ENCODE data around the gene DCC. TPM values are rescaled to one million over a fixed set of nuclear protein-coding genes. Genes with fewer than 3 reads are reported as not detected.

DCC gene
- total and polyA plus RNA-seq, 10 donors, result 0.03 to 9.2 (median 0.91) TPM; not detected in 1

DNA sequence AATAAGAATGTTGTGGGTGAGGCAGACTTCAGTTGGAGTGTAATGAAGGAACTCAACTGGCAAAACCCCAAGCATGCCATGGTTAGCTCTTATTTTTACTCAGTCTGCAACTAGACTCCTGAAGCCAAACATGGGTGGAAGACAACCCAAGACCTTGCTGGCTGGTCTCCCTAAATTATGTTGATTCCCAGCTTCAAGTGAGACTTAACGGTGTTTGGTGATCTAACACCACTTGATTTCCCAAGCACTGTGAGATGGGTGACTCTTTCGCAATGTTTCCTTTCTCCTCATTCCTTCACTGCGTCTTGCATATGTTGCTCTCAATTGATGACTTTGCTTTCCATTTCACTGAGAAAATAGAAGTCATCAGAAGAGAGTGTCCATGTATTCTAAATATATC is 693.1 kb downstream of the DCC start:
- Histone ChIP-seq H3K4me3 (no peak overlapping the region), H3K9me3 (no peaks in the 10 kb centered on the region), H3K27me3 (replicated peaks in 1 of 7) (no peaks in the 10 kb centered on the region), H3K4me1 (no peaks in the 10 kb centered on the region), H3K36me3 (no peaks in the 10 kb centered on the region), H3K27ac (no peak overlapping the region)
- intact Hi-C loops (cut with DNase I; ENCODE audit: low total_unique reads), result no loop called here
- WGBS, 5 donors, result 76 to 91% (median 84%) methylated on average over 3 of the region's 3 CpGs
- DNase-seq, result no peak
- TF ChIP-seq POLR2AphosphoS5 (IDR thresholded peaks at IDR 0.05) (no peak), POLR2A (IDR thresholded peaks at IDR 0.05) (no peak)
- TF ChIP-seq, protein P1, sequence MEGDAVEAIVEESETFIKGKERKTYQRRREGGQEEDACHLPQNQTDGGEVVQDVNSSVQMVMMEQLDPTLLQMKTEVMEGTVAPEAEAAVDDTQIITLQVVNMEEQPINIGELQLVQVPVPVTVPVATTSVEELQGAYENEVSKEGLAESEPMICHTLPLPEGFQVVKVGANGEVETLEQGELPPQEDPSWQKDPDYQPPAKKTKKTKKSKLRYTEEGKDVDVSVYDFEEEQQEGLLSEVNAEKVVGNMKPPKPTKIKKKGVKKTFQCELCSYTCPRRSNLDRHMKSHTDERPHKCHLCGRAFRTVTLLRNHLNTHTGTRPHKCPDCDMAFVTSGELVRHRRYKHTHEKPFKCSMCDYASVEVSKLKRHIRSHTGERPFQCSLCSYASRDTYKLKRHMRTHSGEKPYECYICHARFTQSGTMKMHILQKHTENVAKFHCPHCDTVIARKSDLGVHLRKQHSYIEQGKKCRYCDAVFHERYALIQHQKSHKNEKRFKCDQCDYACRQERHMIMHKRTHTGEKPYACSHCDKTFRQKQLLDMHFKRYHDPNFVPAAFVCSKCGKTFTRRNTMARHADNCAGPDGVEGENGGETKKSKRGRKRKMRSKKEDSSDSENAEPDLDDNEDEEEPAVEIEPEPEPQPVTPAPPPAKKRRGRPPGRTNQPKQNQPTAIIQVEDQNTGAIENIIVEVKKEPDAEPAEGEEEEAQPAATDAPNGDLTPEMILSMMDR (IDR thresholded peaks at IDR 0.05 in 8 of 11, conservative IDR thresholded peaks at IDR 0.05 in 3 of 11), result no peak

DNA sequence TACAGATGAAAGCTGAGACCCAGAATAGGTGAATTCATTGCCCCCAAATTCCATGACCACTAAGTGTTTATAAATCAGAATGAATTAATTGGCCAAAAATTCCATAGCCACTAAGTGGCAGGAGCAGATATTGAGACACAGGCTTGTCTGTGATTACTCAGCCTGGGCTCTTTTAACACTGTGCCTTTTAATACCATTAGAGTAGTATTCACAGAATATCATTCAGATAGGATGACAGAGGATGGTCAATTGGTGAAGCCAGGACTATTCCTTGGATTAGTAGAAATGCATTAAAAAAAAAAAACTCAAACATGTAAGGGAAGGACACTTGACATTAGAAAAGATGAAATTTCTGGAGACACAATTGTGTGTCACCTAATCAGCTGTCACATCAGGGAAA is 698.6 kb downstream of the DCC start:
- H3K9me3 ChIP-seq, result peaks cover 0 to 24% (median 3%) of the 10 kb centered on the region in 8 donors

DNA sequence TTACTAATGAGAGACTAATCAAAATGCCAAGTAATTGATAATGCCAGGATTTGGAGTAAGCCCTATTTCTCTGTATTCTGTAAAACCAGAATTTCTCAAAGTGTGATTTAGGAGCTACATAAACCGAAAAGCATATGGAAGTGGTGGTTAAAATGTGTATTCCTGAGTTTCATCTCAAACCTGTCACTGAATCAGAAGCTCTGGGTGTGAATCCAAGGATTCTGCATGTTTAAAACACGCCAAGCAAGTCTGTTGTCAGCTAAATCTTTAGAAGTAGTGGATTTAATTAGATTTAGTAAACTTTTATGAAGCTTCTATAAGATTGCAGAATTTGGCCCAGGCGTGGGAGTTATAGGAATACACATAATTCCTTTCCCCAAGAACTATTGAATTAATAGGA is 700.3 kb downstream of the DCC start:
- intact Hi-C loops (cut with DNase I; ENCODE audit: low total_unique reads), result no loop called here
- WGBS, 5 donors, result 56 to 69% (median 63%) methylated on average over 3 of the region's 3 CpGs
- no peak overlapping the region for H3K27ac ChIP-seq
- DNase-seq, result no peak
- TF ChIP-seq, protein P1 (IDR thresholded peaks at IDR 0.05 in 8 of 11, conservative IDR thresholded peaks at IDR 0.05 in 3 of 11), result no peak
- TF ChIP-seq POLR2AphosphoS5 (IDR thresholded peaks at IDR 0.05), result no peak
- no peaks in the 10 kb centered on the region for H3K4me1 ChIP-seq
- H3K27me3 ChIP-seq (replicated peaks in 1 of 7), result no peaks in the 10 kb centered on the region
- peaks cover 0 to 24% (median 3%) of the 10 kb centered on the region in 8 donors for H3K9me3 ChIP-seq
- H3K36me3 ChIP-seq, result no peaks in the 10 kb centered on the region
- H3K4me3 ChIP-seq, result no peak overlapping the region

More for the DNA sequence above, 698.6 kb downstream of the DCC start:
- H3K27ac ChIP-seq, result no peak overlapping the region
- no peaks in the 10 kb centered on the region for H3K27me3 ChIP-seq (replicated peaks in 1 of 7)
- H3K36me3 ChIP-seq, result no peaks in the 10 kb centered on the region
- intact Hi-C loops (cut with DNase I; ENCODE audit: low total_unique reads), result no loop called here
- H3K4me3 ChIP-seq, result no peak overlapping the region
- TF ChIP-seq POLR2AphosphoS5 (IDR thresholded peaks at IDR 0.05), result no peak
- TF ChIP-seq, protein P1 (IDR thresholded peaks at IDR 0.05 in 8 of 11, conservative IDR thresholded peaks at IDR 0.05 in 3 of 11), result no peak
- TF ChIP-seq POLR2A (IDR thresholded peaks at IDR 0.05), result no peak
- no peaks in the 10 kb centered on the region for H3K4me1 ChIP-seq
- no peak for DNase-seq

DNA sequence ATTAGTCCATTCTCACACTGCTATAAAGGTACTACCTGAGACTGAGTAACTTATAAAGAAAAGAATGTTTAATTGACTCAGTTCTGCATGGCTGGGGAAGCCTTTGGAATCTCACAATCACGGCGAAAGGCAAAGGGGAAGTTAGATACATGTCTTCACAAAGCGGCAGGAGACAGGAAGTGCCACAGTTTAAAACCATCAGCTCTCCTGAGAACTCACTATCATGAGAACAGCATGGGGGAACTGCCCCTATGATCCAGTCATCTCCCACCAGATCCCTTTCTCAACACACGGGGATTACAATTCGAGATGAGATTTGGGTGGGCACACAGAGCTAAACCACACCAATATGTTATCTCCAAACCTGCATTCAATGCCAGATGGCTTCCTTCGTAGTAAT is 716.1 kb downstream of the DCC start:
- H3K9me3 ChIP-seq, result no peaks in the 10 kb centered on the region
- no peaks in the 10 kb centered on the region for H3K4me1 ChIP-seq
- no peaks in the 10 kb centered on the region for H3K36me3 ChIP-seq
- no peak overlapping the region for H3K4me3 ChIP-seq
- TF ChIP-seq POLR2AphosphoS5 (IDR thresholded peaks at IDR 0.05), result no peak
- no peak for TF ChIP-seq POLR2A (IDR thresholded peaks at IDR 0.05)
- TF ChIP-seq, protein P1 (IDR thresholded peaks at IDR 0.05 in 8 of 11, conservative IDR thresholded peaks at IDR 0.05 in 3 of 11), result no peak
- DNase-seq, result no peak
- H3K27ac ChIP-seq, result no peak overlapping the region
- intact Hi-C loops (cut with DNase I; ENCODE audit: low total_unique reads), result no loop called here
- H3K27me3 ChIP-seq (replicated peaks in 1 of 7), result no peaks in the 10 kb centered on the region
- WGBS, 5 donors, result 62 to 76% (median 70%) methylated on average over 6 of the region's 6 CpGs

Data from spleen (tissue), 11 donors.